Brain microvascular endothelial cell (primary cell): ENCODE data around the gene RAPGEF6.

Experiments used
- DNase-seq: peaks from one replicate; pipeline ENCODE4 v3.0.0-alpha.2; 2020
- H3K27ac ChIP-seq: fragments of 250-450 bp; sonication (Bioruptor Pico); 2 replicates; pipeline ENCODE4 v1.5.1; 2020; ENCODE audit warnings: mild to moderate bottlenecking, moderate library complexity
- H3K27me3 ChIP-seq: fragments of 250-450 bp; sonication (Bioruptor Pico); replicated peaks from 2 replicates; pipeline ENCODE4 v1.5.1; 2020; ENCODE audit warnings: mild to moderate bottlenecking
- H3K36me3 ChIP-seq: fragments of 250-450 bp; sonication (Bioruptor Pico); replicated peaks from 2 replicates; pipeline ENCODE4 v1.5.1; 2020; ENCODE audit warnings: mild to moderate bottlenecking
- H3K4me3 ChIP-seq: 2 replicates; pipeline ENCODE4 v1.5.1; 2011; ENCODE audit warnings: low read depth, mild to moderate bottlenecking, control low read depth, low read length, moderate library complexity
- in situ Hi-C: cut with HindIII; loops from 2 replicates; pipeline ENCODE4 v1.10.0; 2017; ENCODE audit warnings: low sequenced_read_pairs, low pct_ligation_motif_present
- TF ChIP-seq, protein P1 (sequence below): IDR thresholded peaks from 2 replicates; pipeline ENCODE4 v1.5.1; 2011; ENCODE audit warnings: low read depth, mild to moderate bottlenecking, moderate library complexity, low read length, control low read depth, inconsistent platforms; ENCODE audit errors: missing control alignments

RAPGEF6 gene

DNA sequence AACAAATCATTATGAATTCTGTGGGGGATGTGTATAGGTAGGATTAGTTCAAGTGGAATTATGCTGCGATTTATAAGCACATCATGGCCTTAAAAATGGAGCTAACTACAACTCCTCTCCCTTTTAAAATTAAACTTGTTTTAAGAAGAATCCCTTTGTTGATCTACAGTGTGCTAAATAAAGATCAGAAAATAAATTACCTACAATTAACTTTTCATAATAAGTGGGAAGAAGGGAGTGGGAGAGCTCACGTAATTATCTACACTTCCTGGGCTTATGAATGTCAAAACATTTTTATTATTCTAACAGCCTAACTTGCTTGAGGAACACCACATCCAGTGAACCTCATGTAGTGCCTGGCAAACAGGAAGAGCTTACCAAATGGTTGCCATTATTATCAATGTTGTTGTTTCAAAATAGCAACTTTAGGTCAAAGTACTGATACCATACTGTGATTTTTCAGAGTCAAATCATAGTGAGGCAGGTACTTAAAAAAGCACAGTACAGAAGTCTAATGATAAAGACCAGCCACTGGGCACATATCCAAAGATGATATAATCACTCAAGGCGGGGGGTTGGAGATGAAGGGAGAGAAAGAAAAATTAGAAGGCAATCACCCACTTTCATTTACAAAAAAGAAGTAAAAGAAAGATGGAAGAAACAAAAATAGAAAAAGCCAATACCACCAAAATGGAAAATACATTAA is 174.0 kb downstream of the RAPGEF6 start:
- Histone ChIP-seq H3K36me3 (no peaks in the 10 kb centered on the region), H3K4me3 (no peak overlapping the region), H3K27me3 (no peaks in the 10 kb centered on the region), H3K27ac (no peak overlapping the region)
- TF ChIP-seq, protein P1, sequence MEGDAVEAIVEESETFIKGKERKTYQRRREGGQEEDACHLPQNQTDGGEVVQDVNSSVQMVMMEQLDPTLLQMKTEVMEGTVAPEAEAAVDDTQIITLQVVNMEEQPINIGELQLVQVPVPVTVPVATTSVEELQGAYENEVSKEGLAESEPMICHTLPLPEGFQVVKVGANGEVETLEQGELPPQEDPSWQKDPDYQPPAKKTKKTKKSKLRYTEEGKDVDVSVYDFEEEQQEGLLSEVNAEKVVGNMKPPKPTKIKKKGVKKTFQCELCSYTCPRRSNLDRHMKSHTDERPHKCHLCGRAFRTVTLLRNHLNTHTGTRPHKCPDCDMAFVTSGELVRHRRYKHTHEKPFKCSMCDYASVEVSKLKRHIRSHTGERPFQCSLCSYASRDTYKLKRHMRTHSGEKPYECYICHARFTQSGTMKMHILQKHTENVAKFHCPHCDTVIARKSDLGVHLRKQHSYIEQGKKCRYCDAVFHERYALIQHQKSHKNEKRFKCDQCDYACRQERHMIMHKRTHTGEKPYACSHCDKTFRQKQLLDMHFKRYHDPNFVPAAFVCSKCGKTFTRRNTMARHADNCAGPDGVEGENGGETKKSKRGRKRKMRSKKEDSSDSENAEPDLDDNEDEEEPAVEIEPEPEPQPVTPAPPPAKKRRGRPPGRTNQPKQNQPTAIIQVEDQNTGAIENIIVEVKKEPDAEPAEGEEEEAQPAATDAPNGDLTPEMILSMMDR = no peak
- in situ Hi-C loops = no loop called here
- peak; percentile 36 for DNase-seq

DNA sequence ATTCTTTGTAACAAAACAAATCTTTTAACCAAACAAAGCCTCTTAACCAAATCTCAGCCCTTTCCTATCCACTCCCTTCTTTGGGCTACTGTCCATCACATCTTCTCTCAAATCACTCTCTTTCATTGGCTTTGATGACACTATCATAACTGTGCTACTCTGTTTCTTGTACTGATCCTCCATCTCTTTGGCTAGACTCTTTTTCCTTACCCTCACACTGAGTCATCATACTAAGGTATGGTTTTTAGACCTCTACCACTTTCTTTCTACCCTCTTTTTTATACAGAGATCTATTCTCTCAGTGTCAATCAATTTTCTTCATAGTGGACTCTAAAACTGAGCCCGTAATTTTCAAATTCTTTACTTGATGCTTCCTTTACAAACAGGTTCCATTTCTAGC is 174.9 kb downstream of the RAPGEF6 start:
- H3K27me3 ChIP-seq = no peaks in the 10 kb centered on the region
- DNase-seq = no peak
- no peaks in the 10 kb centered on the region for H3K36me3 ChIP-seq
- H3K4me3 ChIP-seq = no peak overlapping the region
- TF ChIP-seq, protein P1 = no peak
- in situ Hi-C loops = no loop called here
- no peak overlapping the region for H3K27ac ChIP-seq

DNA sequence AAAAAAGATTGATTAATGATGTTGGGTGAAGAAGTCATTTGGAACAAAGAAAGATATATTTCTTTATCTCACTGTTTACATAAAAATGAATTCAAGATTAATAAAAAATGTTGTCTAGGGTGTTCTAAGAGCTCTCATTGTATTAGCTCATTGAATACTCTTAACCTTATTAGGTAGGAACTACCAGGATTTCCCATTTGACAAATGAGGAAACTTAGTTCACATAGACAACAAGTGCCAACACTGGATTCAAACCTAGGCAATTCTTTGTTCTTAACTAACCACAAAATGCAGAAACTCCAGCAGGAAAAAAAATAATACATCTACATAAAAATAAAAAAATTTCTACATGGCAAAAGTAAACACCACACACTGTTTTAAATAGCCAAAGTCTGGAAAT is 175.8 kb downstream of the RAPGEF6 start:
- Histone ChIP-seq H3K36me3 (no peaks in the 10 kb centered on the region), H3K27ac (no peak overlapping the region), H3K4me3 (no peak overlapping the region), H3K27me3 (no peaks in the 10 kb centered on the region)
- no peak for DNase-seq
- in situ Hi-C loops = no loop called here
- TF ChIP-seq, protein P1 = no peak

DNA sequence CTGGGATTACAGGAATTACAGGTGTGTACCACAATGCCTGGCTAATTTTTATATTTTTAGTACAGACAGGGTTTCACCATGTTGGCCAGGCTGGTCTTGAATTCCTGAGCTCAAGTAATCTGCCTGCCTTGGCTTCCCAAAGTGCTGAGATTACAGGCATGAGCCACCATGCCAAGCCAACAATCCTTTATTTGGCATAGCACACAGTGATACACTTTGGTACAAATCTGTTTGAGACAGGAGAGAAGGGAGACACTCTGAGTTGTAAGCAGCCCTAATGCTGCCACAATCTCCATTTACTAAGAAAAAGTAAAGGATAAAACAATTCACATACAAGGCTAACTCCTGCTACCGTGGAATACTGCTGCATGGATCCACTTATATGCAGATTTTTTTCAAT is 177.8 kb downstream of the RAPGEF6 start:
- no peaks in the 10 kb centered on the region for H3K27me3 ChIP-seq
- H3K4me3 ChIP-seq = no peak overlapping the region
- H3K36me3 ChIP-seq = no peaks in the 10 kb centered on the region
- in situ Hi-C loops = no loop called here
- DNase-seq = no peak
- TF ChIP-seq, protein P1 = no peak
- H3K27ac ChIP-seq = no peak overlapping the region

DNA sequence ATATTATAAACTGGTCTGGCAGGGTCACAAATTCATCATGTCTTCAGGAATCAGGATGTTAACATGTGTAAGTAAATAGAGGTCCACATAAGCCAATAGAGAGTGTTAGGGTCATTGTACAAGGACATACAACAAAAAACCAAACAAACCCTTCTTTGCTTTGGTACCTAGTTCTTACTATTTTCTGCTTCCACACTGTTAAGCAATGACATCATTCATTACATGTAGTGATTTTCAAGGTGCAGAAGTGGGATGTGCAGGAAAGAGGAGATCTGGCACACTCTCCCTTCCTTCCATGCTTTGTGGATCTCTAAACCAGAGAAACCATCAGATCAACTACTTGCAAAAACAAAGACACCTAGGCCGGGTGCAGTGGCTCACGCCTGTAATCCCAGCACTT is 184.1 kb downstream of the RAPGEF6 start:
- H3K36me3 ChIP-seq = peaks cover 2% of the 10 kb centered on the region
- in situ Hi-C loops = no loop called here
- no peaks in the 10 kb centered on the region for H3K27me3 ChIP-seq
- TF ChIP-seq, protein P1 = no peak
- H3K4me3 ChIP-seq = no peak overlapping the region
- no peak overlapping the region for H3K27ac ChIP-seq
- no peak for DNase-seq

DNA sequence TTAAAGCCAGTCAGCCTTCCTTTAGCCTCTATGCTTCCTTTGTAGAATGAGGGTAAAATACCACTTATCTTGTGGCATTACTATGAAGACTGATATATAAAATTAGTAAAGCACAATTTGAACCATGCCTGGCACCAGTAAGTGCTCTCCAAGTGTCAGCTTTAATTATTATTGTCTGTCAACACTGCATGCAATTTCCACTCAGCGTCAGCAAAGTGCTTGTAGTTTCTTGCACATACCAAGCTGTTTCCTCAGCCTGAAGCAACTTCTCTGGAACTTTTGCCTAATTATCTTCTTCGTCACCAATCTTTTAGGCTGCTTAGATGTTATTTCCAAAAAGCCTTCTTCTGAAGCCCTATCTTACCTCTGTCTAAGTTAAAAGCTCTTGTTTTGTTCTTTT is 193.8 kb downstream of the RAPGEF6 start:
- Histone ChIP-seq H3K27me3 (no peaks in the 10 kb centered on the region), H3K27ac (no peak overlapping the region), H3K36me3 (peaks cover 4% of the 10 kb centered on the region), H3K4me3 (no peak overlapping the region)
- TF ChIP-seq, protein P1 = no peak
- DNase-seq = no peak
- in situ Hi-C loops = no loop called here
